GM21515 (cell line): ENCODE measurements around the gene PLXNA3.
A peak's percentile ranks its signal among the peaks of the same experiment; 100 is the strongest.

Source experiments
- ATAC-seq: cut with Tn5 transposase; IDR thresholded peaks from one replicate; pipeline ENCODE4 v1.9.1; 2021; ENCODE audit not compliant: unreplicated experiment

Gene PLXNA3

DNA sequence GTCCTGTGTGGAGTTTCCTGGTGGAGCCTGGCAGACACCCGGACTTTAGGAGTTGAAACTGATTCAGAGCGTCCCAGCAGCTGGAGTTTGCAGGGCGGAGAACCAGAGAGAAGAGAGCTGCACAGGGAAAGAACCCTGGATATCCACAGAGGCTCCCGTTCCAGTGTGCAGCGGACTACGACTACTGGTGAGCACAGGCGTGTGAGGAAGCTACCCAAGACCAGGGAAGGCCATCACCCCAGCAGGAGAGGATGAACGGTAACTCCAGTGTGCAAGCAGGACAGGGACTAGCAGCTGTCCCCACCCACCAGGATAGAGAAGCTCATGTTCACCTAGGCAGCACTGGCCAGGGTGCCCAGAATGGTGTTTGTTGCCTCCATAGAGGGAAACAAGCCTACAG lies 18.7 kb downstream of the PLXNA3 start:
- ATAC-seq: no peak

DNA sequence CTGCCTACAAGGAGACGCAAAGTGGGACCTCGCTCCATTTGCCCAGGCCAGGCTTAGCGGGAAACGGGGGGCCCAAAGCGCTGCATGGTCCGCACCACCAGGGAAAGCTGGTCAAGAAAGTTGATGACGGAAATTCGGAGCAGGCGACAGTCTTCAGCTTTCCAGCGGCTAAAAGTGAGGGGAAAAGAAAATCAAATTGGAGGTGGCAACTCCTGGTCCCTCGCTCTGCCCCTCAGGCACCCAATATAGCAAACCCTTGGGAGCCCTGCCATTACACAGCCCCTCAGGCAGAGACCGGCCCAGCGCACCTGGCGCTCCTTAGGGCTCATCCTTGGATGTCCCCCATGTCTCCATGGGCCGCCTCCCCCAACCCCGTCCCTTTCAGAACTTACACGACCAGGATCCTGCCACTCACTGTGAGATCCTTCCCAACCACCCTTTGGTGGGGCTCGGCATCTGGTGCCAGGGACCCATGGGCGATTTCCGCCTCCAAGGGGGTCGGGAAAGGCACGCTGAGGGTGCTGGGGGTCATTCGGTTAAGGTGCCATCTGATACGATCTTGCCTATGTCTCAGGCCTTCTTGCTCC lies 19.9 kb downstream of the PLXNA3 start:
- no peak for ATAC-seq

GRCh38 chrX:154478728-154479622 lies 20.9 kb downstream of the PLXNA3 start, which contains the start of gene LAGE3:
TSS of gene LAGE3 (minus strand) at chrX:154479281. CDS start at chrX:154478915, 366 bp downstream.
- peak; percentile 83 for ATAC-seq

GRCh38 chrX:154481195-154481594 lies 23.1 kb downstream of the PLXNA3 start:
- ATAC-seq: no peak

- no peak for ATAC-seq
Measured at GRCh38 chrX:154481911-154482601, 24.0 kb downstream of the PLXNA3 start.

- no peak for ATAC-seq
Measured at GRCh38 chrX:154482786-154483185, 24.7 kb downstream of the PLXNA3 start.

- ATAC-seq: no peak
Measured at GRCh38 chrX:154483325-154483724, 25.2 kb downstream of the PLXNA3 start.

GRCh38 chrX:154484255-154485149 lies 26.4 kb downstream of the PLXNA3 start:
- ATAC-seq: no peak

- no peak for ATAC-seq
Measured at GRCh38 chrX:154485150-154486051, 27.3 kb downstream of the PLXNA3 start.

DNA sequence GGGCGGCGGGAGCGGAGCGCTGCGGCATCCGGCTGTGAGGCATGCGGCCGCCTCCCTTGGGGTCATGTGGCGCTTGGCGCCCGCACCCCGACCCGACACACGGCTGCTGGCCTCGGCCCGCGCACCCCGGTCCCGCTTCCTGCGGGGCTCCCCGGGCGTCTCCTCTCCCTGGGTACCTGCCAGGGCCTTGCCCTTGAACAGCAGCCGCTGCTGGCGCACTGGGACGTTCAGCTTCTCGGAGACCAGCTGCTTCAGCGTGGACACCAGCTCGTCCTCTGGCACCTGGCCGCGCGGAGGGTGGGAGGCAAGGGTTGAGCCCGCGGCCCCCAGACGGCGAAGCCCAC lies 27.9 kb downstream of the PLXNA3 start:
- no peak for ATAC-seq

DNA sequence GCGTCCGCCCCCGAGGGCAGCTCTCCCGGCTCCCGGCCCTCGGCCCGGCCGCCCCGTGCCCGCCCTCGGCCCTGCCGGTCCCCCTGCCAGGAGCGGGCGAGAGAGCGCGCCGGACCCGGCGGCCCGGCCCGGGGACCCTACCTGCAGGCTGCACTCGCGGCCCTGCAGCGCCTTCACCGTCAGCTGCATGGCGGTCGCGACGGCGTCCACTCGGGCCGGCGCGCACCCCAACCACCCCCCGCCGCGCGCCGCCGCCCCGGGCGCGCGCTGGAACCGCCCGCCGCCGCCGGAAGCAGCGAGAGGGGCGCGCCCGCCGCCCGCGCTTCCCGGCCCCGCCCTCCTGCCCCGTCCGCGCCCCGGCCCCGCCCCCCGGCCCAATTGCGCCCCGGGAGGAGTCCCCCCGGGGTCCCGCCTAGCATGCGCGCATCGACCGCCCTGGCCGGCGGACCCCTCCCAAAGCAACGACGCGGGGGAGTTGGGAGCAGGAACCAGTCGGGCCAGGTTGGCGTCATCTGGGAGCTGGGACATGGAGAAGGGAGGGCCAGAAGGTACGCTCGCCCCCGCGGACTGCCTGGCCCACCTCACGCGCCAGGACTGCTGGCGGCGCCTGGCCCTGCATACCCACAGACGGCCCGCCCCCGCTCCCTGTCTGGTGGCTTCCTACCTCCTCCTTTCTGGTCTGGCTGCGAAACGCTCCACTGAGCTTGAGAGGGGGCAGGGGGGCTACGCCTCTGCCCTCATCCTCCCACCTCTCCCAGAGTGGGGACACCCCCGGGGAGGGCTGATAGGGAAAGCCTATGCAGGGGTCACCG lies 28.5 kb downstream of the PLXNA3 start, which contains the start of gene UBL4A:
UBL4A (minus strand) TSS at position 220 of the 812 bp plus-strand sequence; CDS start at position 189, 31 bp downstream.
- ATAC-seq: no peak

GRCh38 chrX:154487518-154488290 lies 29.6 kb downstream of the PLXNA3 start:
- no peak for ATAC-seq

DNA sequence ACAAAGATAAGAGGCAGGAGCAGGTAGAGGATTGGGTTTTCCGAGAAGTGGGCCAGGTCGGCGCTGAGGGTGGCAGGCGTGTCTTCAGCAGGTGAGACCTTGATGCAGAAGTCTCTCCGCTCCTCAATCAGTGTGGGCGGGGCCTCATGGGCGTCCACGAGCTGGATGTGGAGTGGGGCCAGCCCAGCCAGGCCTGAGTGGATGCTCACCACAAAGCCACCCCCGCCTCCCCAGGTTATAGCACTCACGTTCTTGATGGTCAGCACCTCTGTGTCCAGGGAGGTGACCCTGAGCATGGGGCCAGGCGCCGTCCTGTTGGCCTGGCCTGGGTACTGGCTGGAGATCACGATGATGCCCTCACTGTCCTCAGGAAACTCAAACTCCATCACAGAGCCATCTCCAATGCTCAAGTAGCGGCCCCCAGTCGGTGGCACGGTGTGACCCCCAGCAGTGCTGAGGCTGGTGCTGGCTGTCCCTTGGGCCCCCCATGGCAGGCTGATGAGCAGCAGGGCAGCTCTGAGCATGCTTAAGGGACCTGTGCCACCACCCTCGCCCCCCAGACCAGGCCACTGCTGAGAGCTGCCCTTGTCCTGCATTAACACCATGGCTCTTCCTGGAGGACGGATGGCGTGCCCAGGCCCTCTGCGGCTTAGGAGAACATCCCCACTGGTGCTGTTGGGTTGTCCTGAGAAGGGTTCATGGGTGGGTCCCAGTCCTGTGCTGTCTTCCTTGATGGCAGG lies 30.4 kb downstream of the PLXNA3 start:
- ATAC-seq: no peak

DNA sequence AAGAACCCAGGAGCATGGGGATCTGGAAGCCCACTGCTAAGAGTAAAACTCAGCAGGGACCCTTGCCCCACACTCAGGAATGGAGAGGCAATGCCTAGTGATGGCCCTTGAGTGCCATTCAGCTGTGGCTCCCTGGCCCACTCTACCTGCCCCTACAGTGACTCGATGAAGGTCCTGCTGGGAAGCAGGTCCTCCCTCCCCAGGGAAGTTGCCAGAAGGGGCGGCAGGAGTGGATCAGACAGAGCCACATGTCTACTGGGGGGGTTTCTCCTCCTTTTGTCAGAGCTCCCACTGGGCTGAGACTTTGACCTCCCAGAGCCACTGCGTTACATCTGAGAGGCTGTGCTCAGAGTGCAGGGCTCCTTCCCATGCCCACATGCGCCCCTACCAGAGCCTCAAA lies 31.1 kb downstream of the PLXNA3 start:
- no peak for ATAC-seq

GRCh38 chrX:154490021-154490413 lies 31.9 kb downstream of the PLXNA3 start:
- ATAC-seq: peak; percentile 33

DNA sequence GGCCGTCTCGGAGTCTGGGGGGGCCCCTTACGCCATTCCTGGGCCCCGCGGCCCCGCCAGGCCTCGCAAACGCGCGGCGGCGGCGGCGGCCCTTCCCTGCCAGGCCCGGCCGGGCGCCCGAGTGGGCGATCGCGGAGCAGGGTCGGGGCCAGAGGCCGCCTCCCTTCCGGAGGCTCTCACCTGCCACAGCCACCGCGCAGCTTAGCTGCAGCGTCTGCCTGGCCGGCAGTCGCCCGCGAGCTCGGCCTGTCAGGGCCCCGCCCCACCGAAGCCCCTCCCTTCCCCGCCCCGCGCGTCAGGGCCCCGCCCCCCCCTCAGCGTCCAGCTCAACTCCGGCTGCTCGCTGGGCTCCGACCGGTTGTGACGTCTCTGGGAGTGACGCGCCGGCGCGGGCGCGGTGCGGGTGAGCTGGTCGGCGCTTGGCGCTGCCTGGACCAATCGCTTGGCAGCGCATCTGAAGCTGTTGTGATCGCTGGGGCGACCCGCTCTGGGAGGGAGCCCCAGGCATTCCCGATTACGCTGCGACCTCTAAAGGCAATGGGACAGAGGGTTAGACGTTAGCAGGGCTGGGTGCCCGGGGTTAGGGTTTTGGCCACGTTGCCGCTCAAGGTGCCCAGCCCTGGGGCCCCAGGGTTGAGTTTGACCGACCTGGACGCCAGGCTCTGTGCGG lies 32.5 kb downstream of the PLXNA3 start, which contains the start of gene SLC10A3:
SLC10A3 (minus strand) TSS at position 216 of the 670 bp plus-strand sequence. CDS start 1,689 bp downstream, outside the sequence.
- peak; percentile 69 for ATAC-seq

GRCh38 chrX:154494715-154495114 lies 36.6 kb downstream of the PLXNA3 start:
- ATAC-seq: no peak
